Neuron (in vitro differentiated cells): ENCODE data around the gene GAPVD1.

Experiments
- H2AFZ ChIP-seq: one replicate; pipeline ENCODE4 v1.6.1; 2013; ENCODE audit warnings: low read depth, mild to moderate bottlenecking, inconsistent platforms, low read length, moderate library complexity
- H3K27me3 ChIP-seq: one replicate; pipeline ENCODE4 v1.6.1; 2013; ENCODE audit warnings: low read length; ENCODE audit not compliant: insufficient read depth
- H3K36me3 ChIP-seq: one replicate; pipeline ENCODE4 v1.6.1; 2013; ENCODE audit warnings: low read length; ENCODE audit not compliant: insufficient read depth
- H3K4me1 ChIP-seq: one replicate; pipeline ENCODE4 v1.6.1; 2013; ENCODE audit warnings: low read length; ENCODE audit not compliant: insufficient read depth
- H3K4me3 ChIP-seq: 2 replicates; pipeline ENCODE4 v1.5.1; 2013; ENCODE audit warnings: mild to moderate bottlenecking, low read length, moderate library complexity
- H3K9me3 ChIP-seq: one replicate; pipeline ENCODE4 v1.6.1; 2013; ENCODE audit warnings: low read length

The GAPVD1 gene

DNA sequence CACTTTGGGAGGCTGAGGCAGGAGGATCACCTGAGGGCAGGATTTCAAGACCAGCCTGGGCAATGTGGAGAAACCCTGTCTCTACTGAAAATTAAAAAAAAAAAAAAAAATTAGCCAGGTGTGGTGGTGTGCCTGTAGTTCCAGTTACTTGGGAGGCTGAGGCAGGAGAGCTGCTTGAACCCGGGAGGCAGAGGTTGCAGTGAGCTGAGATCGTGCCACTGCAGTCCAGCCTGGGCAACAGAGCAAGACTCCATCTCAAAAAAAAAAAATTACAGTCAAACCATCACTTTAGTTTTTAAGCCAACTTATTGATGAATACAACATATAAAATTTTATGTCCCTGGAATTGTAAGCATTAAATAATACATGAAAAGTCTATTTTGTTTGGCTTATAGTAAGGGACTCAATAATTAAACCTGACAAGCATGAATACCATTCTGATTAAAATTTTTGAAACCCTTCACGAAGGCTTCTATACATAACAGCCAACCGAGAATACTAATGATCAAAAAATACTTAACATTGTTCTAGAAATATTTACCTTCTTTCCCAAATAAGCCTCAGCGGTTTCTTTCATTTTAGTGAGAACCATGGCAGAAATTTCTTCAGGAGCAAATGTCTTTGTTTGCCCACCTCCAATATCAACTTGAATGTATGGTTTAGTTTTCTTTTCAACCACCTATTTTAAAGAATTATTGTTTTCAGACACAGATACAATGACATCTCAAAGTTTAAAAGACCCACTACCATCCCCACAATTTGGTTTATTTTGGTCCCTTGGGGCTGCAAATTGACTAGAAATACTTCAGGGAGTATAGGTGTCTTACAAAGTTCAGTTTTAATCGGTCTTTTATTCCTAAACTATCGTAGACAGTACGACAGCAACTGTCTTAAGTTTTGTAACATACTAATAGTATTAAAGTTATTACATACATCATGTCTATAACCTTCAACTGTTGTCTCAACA, 21.7 kb upstream of the GAPVD1 start:
- Histone ChIP-seq H3K36me3 (peaks cover 50% of the 10 kb centered on the region), H3K9me3 (no peaks in the 10 kb centered on the region), H3K4me1 (peaks cover 43% of the 10 kb centered on the region), H3K27me3 (no peaks in the 10 kb centered on the region), H2AFZ (no peak overlapping the region), H3K4me3 (peak overlapping the region; percentile 59)

DNA sequence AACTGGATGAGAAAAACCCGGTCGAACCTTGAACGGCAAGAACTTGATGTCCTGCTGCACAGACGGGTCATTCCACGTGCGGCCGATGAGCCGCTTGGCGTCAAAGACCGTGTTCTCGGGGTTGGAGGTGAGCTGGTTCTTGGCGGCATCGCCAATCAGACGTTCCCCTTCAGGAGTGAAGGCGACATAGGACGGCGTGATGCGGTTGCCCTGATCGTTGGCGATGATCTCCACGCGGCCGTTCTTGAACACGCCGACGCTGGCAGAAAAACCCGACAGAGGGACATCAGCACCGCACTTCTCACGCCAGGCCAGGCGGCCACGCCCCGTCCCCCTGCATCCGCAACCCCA, 21.0 kb upstream of the GAPVD1 start:
- Histone ChIP-seq H3K36me3 (peaks cover 42% of the 10 kb centered on the region), H3K4me1 (peaks cover 43% of the 10 kb centered on the region), H2AFZ (no peak overlapping the region), H3K9me3 (no peaks in the 10 kb centered on the region), H3K4me3 (peak overlapping the region; percentile 59), H3K27me3 (no peaks in the 10 kb centered on the region)

DNA sequence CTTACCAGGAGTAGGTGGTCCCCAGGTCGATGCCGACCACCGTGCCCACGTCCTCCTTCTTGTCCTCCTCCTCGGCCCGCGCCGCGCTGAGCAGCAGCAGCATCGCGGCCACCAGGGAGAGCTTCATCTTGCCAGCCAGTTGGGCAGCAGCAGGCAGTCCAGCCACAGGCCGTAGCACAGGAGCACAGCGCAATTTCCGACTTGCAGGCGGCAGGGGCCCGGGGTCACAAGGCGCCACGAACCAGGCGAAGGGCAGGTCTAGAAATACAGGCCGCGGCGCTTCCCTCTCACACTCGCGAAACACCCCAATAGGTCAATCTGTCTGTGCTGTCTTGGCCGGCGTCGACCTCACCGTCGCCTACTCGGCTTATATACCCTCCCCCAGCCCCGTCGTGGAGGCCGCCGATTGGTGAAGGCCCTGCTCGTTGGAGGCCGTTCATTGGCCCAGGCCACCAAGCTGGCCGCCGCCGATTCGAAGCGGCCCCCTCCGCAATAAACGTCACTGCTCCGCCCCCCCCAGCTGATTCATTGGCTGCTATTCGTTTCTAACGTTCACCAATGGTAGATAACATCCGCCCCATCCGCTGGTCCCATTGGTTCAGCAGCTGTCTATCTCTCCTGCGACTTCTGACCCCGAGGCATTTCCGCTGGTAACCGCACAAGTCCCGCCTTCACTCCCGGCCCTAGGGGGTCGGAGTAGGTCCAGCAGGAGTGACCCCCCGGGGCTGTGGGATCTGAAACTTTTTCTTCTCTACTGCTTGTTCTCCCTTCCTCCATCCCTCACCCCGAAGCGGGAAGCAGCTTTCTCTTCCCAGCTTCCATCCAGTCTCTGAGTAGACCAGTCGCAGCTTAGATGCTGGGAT, 20.4 kb upstream of the GAPVD1 start, which contains the start of gene HSPA5:
HSPA5 (minus strand) TSS at position 344 of the 863 bp plus-strand sequence; CDS start at position 127, 217 bp downstream.
- no peaks in the 10 kb centered on the region for H3K9me3 ChIP-seq
- peaks cover 40% of the 10 kb centered on the region for H3K4me1 ChIP-seq
- H3K27me3 ChIP-seq, result no peaks in the 10 kb centered on the region
- H2AFZ ChIP-seq, result peak within 1 kb of the TSS; percentile 40
- peaks cover 36% of the 10 kb centered on the region for H3K36me3 ChIP-seq
- peak within 1 kb of the TSS; percentile 64 for H3K4me3 ChIP-seq

DNA sequence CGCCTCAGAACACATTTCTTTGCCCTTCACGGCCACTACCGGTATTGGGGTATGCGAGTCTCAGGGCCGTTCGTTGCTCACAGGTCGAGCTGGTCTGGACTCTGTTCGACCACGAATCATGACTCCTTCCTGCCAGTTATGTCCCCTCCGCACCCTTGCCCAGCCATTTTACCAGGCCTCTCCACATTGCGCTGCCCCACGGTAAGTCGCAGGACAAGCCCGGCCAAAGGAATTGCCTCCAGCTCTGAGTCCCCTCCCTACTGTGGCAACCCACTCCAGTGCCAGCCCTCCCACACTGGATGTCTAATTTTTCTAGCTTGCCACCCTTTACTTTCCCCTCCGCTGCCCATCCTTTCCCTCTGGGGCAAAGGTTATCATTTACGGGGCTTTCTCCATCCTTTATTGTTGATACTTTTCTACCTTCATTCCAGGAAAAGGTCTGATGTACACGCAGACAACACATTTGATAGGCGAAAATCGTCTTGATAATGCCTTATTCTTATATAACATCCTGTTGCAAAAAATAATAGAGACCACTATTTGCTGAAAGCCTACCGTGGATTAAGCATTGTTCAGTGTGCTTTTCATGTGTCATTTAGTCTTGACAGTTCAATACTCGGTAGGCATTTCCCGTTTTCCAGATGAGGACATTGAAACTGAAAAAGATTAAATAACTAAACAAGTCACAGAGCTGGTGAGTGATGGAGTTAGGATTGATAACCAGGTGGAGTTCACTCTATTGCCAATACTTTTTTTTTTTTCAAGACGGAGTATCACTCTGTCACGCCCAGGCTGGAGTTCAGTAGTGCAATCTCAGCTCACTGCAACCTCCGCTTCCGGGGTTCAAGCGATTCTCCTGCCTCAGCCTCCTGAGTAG, 19.5 kb upstream of the GAPVD1 start:
- peaks cover 31% of the 10 kb centered on the region for H3K36me3 ChIP-seq

DNA sequence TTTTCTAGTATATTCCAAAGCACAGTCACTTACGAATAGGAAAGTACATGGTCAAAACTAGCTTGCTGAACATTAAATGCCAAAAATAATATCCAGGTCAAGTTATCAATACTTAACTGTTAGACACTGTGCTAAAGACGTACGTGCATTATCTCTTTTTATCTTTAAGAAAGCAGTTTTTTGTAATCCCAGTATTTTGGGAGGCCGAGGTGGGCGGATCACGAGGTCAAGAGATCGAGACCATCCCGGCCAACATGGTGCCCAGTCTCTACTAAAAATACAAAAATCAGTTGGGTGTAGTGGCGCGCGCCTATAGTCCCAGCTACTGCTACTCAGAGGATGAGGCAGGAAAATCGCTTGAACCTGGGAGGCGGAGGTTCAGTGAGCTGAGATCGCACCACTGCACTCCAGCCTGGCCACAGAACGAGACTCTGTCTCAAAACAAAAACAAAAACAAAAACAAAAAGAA, 17.8 kb upstream of the GAPVD1 start:
- Histone ChIP-seq H2AFZ (no peak overlapping the region), H3K9me3 (no peaks in the 10 kb centered on the region), H3K27me3 (no peaks in the 10 kb centered on the region)

More for the DNA sequence above, 19.5 kb upstream of the GAPVD1 start:
- Histone ChIP-seq H2AFZ (peak overlapping the region; percentile 40), H3K27me3 (no peaks in the 10 kb centered on the region), H3K9me3 (no peaks in the 10 kb centered on the region), H3K4me3 (peak overlapping the region; percentile 64), H3K4me1 (peaks cover 35% of the 10 kb centered on the region)

DNA sequence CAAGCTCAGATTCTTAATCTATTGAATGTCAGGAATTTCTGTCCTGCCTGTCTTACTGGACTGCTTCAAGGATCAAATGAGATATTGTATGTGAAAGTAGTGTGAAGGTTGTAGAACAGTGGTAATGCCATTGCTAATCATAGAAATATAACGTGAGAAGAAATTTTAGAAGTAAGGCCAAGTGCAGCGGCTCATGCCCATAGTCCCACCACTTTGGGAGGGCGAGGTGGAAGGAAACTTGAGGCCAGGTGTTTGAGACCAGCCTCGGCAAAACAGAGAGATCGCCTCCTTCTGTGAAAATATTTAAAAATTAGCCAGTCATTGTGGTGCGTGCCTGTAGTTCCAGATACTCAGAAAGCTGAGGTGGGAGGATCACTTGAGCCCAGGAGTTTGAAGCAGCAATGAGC, 15.4 kb upstream of the GAPVD1 start:
- H2AFZ ChIP-seq, result no peak overlapping the region
- H3K4me3 ChIP-seq, result no peak overlapping the region
- H3K27me3 ChIP-seq, result no peaks in the 10 kb centered on the region
- H3K4me1 ChIP-seq, result peaks cover 6% of the 10 kb centered on the region
- no peaks in the 10 kb centered on the region for H3K36me3 ChIP-seq
- H3K9me3 ChIP-seq, result no peaks in the 10 kb centered on the region

More for the DNA sequence above, 17.8 kb upstream of the GAPVD1 start:
- Histone ChIP-seq H3K36me3 (peaks cover 14% of the 10 kb centered on the region), H3K4me1 (peaks cover 20% of the 10 kb centered on the region), H3K4me3 (no peak overlapping the region)

DNA sequence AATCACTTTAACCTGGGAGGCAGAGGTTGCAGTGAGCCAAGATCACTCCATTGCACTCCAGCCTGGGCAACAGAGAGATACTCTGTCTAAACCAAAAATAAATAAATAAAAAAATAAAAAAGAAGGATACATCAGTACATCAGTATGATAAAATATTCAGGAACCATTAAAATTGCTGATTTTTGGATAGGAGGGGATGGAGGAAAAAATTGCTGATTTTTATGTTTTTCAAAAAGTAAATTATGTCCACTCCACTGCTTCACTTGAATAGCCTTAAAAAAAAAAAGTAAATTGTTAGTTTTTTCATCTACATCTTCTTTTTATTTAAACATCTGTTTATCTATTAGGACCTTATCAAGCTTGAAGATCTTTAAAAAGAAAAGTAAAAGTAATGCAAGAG, 7.4 kb upstream of the GAPVD1 start:
- no peaks in the 10 kb centered on the region for H3K4me1 ChIP-seq
- H3K36me3 ChIP-seq, result no peaks in the 10 kb centered on the region
- H3K4me3 ChIP-seq, result no peak overlapping the region
- H3K9me3 ChIP-seq, result no peaks in the 10 kb centered on the region
- no peaks in the 10 kb centered on the region for H3K27me3 ChIP-seq
- H2AFZ ChIP-seq, result no peak overlapping the region

DNA sequence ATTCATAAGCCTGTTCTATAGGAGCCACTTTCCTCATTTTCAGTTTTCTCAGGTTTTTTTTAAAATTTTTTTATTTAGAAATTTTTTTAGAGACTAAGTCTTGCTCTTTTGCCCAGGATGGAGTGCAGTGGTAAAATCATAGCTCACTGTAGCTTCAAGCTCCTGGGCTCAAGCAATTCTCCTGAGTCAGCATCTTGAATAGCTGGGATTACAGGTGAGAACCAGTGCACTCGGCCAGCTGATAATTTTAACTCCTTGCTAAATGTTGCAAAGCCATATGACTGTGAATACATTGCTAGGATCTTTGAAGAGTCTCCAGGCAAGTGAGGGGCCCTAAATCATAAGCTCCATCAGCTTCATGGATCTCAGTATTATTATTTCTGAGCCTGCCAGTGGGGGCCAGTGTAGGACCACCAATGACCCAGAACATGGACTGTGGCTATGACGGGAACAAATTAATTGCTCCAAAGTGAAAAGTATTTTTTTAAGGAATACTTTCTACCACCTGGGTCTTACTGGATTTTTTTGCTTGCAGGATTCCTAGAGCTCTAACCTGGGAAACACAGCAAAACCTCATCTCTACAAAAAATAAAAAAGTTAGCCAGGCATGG, 5.7 kb upstream of the GAPVD1 start:
- Histone ChIP-seq H3K9me3 (no peaks in the 10 kb centered on the region), H3K4me3 (no peak overlapping the region), H3K27me3 (no peaks in the 10 kb centered on the region), H2AFZ (no peak overlapping the region), H3K4me1 (no peaks in the 10 kb centered on the region), H3K36me3 (no peaks in the 10 kb centered on the region)

DNA sequence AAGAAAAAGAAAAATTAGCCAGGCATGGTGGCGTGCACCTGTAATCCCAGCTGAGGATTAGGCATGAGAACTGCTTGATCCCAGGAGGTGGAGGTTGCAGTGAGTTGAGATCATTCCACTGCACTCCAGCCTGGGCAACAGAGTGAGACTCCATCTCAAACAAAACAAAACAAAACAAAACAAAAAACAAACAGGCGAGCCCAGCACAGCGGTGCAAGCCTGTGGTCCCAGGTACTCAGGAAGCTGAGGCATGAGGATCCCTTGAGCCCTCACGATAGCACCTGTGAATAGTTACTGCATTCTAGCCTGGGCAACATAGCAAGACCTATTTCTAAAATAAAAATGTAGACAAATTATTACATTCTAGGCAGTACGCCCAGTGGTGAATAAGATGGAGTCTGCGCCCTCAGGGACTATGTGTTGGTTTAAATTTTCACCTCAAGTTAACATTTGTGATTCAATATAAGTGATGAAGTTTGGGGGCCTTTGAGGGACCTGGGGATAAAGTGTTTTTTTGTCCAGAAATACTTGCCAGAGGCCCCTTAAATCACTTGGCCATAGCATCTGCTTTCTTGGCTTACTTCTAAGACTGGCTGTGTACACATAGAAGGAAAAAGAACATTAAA, 3.4 kb upstream of the GAPVD1 start:
- Histone ChIP-seq H3K4me1 (peaks cover 11% of the 10 kb centered on the region), H2AFZ (no peak overlapping the region), H3K27me3 (no peaks in the 10 kb centered on the region), H3K4me3 (no peak overlapping the region), H3K9me3 (no peaks in the 10 kb centered on the region), H3K36me3 (no peaks in the 10 kb centered on the region)

DNA sequence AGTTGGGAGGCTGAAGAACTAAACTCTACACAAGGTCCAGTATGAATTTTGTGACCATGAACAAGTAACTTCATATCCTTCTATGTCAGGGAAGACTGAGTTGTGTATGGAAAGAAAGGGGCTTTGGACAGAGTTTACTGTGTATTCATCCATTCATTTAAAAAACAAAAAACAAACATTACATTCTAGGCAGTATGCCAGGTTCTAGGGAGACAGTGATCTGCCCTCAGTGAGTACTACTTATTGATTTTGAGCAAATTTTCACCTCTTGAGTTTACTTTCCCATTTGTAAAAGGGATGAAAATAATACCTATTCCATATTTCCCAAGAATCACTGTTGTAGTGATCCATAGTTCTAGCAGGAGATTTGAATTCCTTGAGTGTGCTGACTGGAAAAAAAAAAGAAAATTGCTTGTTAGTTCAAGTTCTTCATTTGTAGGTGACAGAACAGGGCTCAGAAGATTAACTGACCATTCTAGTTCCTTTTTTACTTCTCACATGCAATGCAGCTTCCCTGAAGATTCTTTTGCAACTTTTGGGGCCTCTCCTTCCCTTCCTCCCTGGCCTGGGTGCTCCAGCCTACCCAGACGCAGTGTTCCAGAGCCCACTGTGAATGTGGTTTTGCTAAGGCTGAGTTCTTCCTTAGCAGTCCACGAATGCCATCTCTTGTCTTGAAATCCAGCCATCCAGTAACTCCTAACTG, 2.6 kb upstream of the GAPVD1 start:
- H3K9me3 ChIP-seq, result no peaks in the 10 kb centered on the region
- no peak overlapping the region for H2AFZ ChIP-seq
- no peak overlapping the region for H3K4me3 ChIP-seq
- peaks cover 4% of the 10 kb centered on the region for H3K36me3 ChIP-seq
- no peaks in the 10 kb centered on the region for H3K27me3 ChIP-seq
- H3K4me1 ChIP-seq, result peaks cover 11% of the 10 kb centered on the region

DNA sequence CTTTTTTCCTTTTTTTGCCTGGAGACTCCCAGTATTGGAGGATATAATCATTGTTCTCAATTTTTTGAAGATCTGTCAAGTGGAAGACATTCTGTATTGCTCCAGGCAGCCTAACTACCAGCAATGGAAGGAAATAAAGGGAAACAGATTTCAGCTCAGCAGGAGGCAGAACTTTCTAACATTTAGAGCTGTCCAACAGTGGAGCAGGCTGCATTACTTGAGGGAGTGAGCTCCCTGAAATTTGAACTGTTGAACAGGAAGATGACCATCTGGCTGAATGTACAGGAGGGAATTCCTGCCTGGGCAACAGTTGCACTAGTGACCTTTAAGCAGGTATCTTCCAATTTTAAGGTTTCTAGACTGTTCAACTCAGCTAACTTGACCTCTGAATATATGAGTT, 1.1 kb upstream of the GAPVD1 start:
- H3K4me1 ChIP-seq, result peaks cover 11% of the 10 kb centered on the region
- H3K4me3 ChIP-seq, result no peak overlapping the region
- H2AFZ ChIP-seq, result no peak overlapping the region
- no peaks in the 10 kb centered on the region for H3K9me3 ChIP-seq
- no peaks in the 10 kb centered on the region for H3K27me3 ChIP-seq
- peaks cover 10% of the 10 kb centered on the region for H3K36me3 ChIP-seq
